HG03378 (cell line): ENCODE data around the gene FOXA3.
A peak's percentile ranks its signal among the peaks of the same experiment; 100 is the strongest.

Experiments
- ATAC-seq: cut with Tn5 transposase; IDR thresholded peaks from one replicate; pipeline ENCODE4 v1.9.1; 2021; ENCODE audit warnings: mild to moderate bottlenecking, moderate library complexity; ENCODE audit not compliant: unreplicated experiment

The FOXA3 gene

GRCh38 chr19:45872095-45872919, 8.2 kb downstream of the FOXA3 start:
- no peak for ATAC-seq

- ATAC-seq, result no peak
Measured at GRCh38 chr19:45873219-45873772, 9.2 kb downstream of the FOXA3 start.

GRCh38 chr19:45874620-45874966, 10.5 kb downstream of the FOXA3 start:
- ATAC-seq, result no peak

GRCh38 chr19:45876161-45876410, 12.0 kb downstream of the FOXA3 start:
- no peak for ATAC-seq

GRCh38 chr19:45876411-45877197, 12.5 kb downstream of the FOXA3 start:
- ATAC-seq, result no peak

GRCh38 chr19:45878043-45878794, 14.1 kb downstream of the FOXA3 start:
- ATAC-seq, result no peak

GRCh38 chr19:45879055-45879454, 14.9 kb downstream of the FOXA3 start:
- no peak for ATAC-seq

GRCh38 chr19:45879971-45880370, 15.8 kb downstream of the FOXA3 start:
- ATAC-seq, result no peak

GRCh38 chr19:45881082-45881908, 17.2 kb downstream of the FOXA3 start:
- ATAC-seq, result no peak

GRCh38 chr19:45881909-45882528, 17.9 kb downstream of the FOXA3 start:
- ATAC-seq, result no peak

GRCh38 chr19:45882652-45883585, 18.8 kb downstream of the FOXA3 start:
- no peak for ATAC-seq

- no peak for ATAC-seq
Measured at GRCh38 chr19:45883586-45883880, 19.4 kb downstream of the FOXA3 start.

GRCh38 chr19:45883881-45884681, 20.0 kb downstream of the FOXA3 start:
- no peak for ATAC-seq

GRCh38 chr19:45884682-45885555, 20.8 kb downstream of the FOXA3 start:
- ATAC-seq, result no peak

GRCh38 chr19:45885556-45886426, 21.7 kb downstream of the FOXA3 start, which contains the start of gene IRF2BP1:
IRF2BP1 (minus strand) TSS chr19:45886141; CDS start chr19:45885774, 367 bp downstream.
- peak; percentile 34 for ATAC-seq

- ATAC-seq, result peak; percentile 39
Measured at GRCh38 chr19:45886427-45887199, 22.5 kb downstream of the FOXA3 start.
